ENCODE results near the gene CSTPP1. TPM values are rescaled to one million over a fixed set of nuclear protein-coding genes. Genes with fewer than 3 reads are reported as not detected.
"Not testable (repeated sequence)": the region's sequence is repeated elsewhere in the genome, so short reads cannot be mapped to it uniquely, and the experiment has no call there.

The CSTPP1 gene
- total and polyA plus RNA-seq, 2 of the 4 experiments (the other 2 are of a cell fraction) = 22.0 to 35.7 TPM

GRCh38 chr11:47096871-47097270, 160.3 kb downstream of the CSTPP1 start:
- intact Hi-C loops (cut with micrococcal nuclease); BruUV-seq (replicated peaks); POLR2A ChIA-PET (ENCODE audit: unreplicated experiment): not testable (repeated sequence)

GRCh38 chr11:47098223-47098622, 161.7 kb downstream of the CSTPP1 start:
- H4K8ac ChIP-seq (ENCODE audit: low read depth in 2 of 2, low read length in 2 of 2); H2BK20ac ChIP-seq (ENCODE audit: low read depth, low read length); intact Hi-C loops (cut with micrococcal nuclease); H2AK5ac ChIP-seq (ENCODE audit: low read depth, low read length); H3K4ac ChIP-seq (ENCODE audit: low read depth, low read length); H4K5ac ChIP-seq (ENCODE audit: low read depth, low read length); H2BK120ac ChIP-seq (ENCODE audit: low read depth, low read length); H3K27me3 ChIP-seq (ENCODE audit: control insufficient read depth, insufficient read depth, low read length); H3K79me1 ChIP-seq (ENCODE audit: low read depth in 1 of 2, low read length in 2 of 2); H3K9me1 ChIP-seq (ENCODE audit: insufficient read depth, low read length); H2AK9ac ChIP-seq (replicated peaks; ENCODE audit: low read depth, low read length, poor library complexity); dilution Hi-C loops (cut with HindIII; ENCODE audit: low sequenced_read_pairs, unreplicated experiment); H2BK15ac ChIP-seq (ENCODE audit: low read depth, low read length); H3K9me3 ChIP-seq (ENCODE audit: control insufficient read depth, insufficient read depth, low read length); H3K36me3 ChIP-seq (ENCODE audit: control insufficient read depth, insufficient read depth, low read length); H3K14ac ChIP-seq (replicated peaks; ENCODE audit: low read depth, low read length); H4K20me1 ChIP-seq (ENCODE audit: insufficient read depth, low read length); H3K56ac ChIP-seq (ENCODE audit: extremely low read depth, insufficient read depth, low read length); POLR2A ChIA-PET (ENCODE audit: unreplicated experiment); H2BK5ac ChIP-seq (ENCODE audit: low read depth, low read length, poor library complexity, severe bottlenecking); H3K9ac ChIP-seq (ENCODE audit: low read depth, low read length); CTCF ChIA-PET; ATAC-seq (ENCODE audit: low read depth); H3K18ac ChIP-seq (ENCODE audit: low read depth, low read length); H3K4me3 ChIP-seq (ENCODE audit: insufficient read depth, low read depth, low read length); in situ Hi-C loops (cut with MboI; ENCODE audit: low sequenced_read_pairs); H3K27ac ChIP-seq (ENCODE audit: insufficient read depth, low read length); H2AFZ ChIP-seq (replicated peaks; ENCODE audit: low read length, poor library complexity); H3K4me2 ChIP-seq (ENCODE audit: low read depth, low read length); BruUV-seq (replicated peaks); DNase-seq; H3K23ac ChIP-seq (ENCODE audit: low read depth, low read length); H4K91ac ChIP-seq (ENCODE audit: insufficient read depth, low read depth, low read length); H3K4me1 ChIP-seq (ENCODE audit: control insufficient read depth, insufficient read depth, low read length): not testable (repeated sequence)
- WGBS, 2 experiments (ENCODE audit: extremely low coverage in 2 of 2, insufficient read length in 1 of 2) = no CpG with 5 or more reads among the region's 3 CpGs

More at GRCh38 chr11:47096871-47097270, 160.3 kb downstream of the CSTPP1 start:
- H4K8ac ChIP-seq (ENCODE audit: low read depth in 2 of 2, low read length in 2 of 2); H2AK9ac ChIP-seq (replicated peaks; ENCODE audit: low read depth, low read length, poor library complexity); H3K14ac ChIP-seq (replicated peaks; ENCODE audit: low read depth, low read length); H2BK20ac ChIP-seq (ENCODE audit: low read depth, low read length); H3K23ac ChIP-seq (ENCODE audit: low read depth, low read length); in situ Hi-C loops (cut with MboI; ENCODE audit: low sequenced_read_pairs); H3K4me3 ChIP-seq (ENCODE audit: insufficient read depth, low read depth, low read length); H3K36me3 ChIP-seq (ENCODE audit: control insufficient read depth, insufficient read depth, low read length); H3K56ac ChIP-seq (ENCODE audit: extremely low read depth, insufficient read depth, low read length); H2BK15ac ChIP-seq (ENCODE audit: low read depth, low read length); H3K18ac ChIP-seq (ENCODE audit: low read depth, low read length); H4K20me1 ChIP-seq (ENCODE audit: insufficient read depth, low read length); dilution Hi-C loops (cut with HindIII; ENCODE audit: low sequenced_read_pairs, unreplicated experiment); H2BK5ac ChIP-seq (ENCODE audit: low read depth, low read length, poor library complexity, severe bottlenecking); H3K4me2 ChIP-seq (ENCODE audit: low read depth, low read length); H3K9ac ChIP-seq (ENCODE audit: low read depth, low read length); H3K9me1 ChIP-seq (ENCODE audit: insufficient read depth, low read length); H2AK5ac ChIP-seq (ENCODE audit: low read depth, low read length); H3K27me3 ChIP-seq (ENCODE audit: control insufficient read depth, insufficient read depth, low read length); H2BK120ac ChIP-seq (ENCODE audit: low read depth, low read length); H3K9me3 ChIP-seq (ENCODE audit: control insufficient read depth, insufficient read depth, low read length); H4K5ac ChIP-seq (ENCODE audit: low read depth, low read length); ATAC-seq (ENCODE audit: low read depth); H3K4ac ChIP-seq (ENCODE audit: low read depth, low read length); H3K79me1 ChIP-seq (ENCODE audit: low read depth in 1 of 2, low read length in 2 of 2); H3K27ac ChIP-seq (ENCODE audit: insufficient read depth, low read length); H3K4me1 ChIP-seq (ENCODE audit: control insufficient read depth, insufficient read depth, low read length); DNase-seq; H4K91ac ChIP-seq (ENCODE audit: insufficient read depth, low read depth, low read length); H2AFZ ChIP-seq (replicated peaks; ENCODE audit: low read length, poor library complexity): not testable (repeated sequence)
- WGBS, 2 experiments (ENCODE audit: extremely low coverage in 2 of 2, insufficient read length in 1 of 2) = no CpG with 5 or more reads among the region's 22 CpGs
- CTCF ChIA-PET = interaction anchor here (0.7 kb wide), 1 partner anchor 46 kb away, joined by 10 read pairs; no protein-coding TSS in a partner anchor
